Left ventricle myocardium superior (tissue), 1 donor: ENCODE measurements around the gene TOX2. TPM values are rescaled to one million over a fixed set of nuclear protein-coding genes. Genes with fewer than 3 reads are reported as not detected.

Experiments used
- ATAC-seq: fragments of 200-7000 bp; cut with Tn5 transposase; one replicate; pipeline ENCODE4 v1.9.1; 2020; ENCODE audit warnings: mild to moderate bottlenecking, moderate library complexity
- DNase-seq: peaks from one replicate; pipeline ENCODE4 v3.0.0-alpha.2; 2020
- intact Hi-C: fragments of 100-400 bp; cut with micrococcal nuclease; formaldehyde crosslinking; loops from one replicate; pipeline ENCODE4 v1.11.0; 2022
- total RNA-seq: library from RNA; stranded (reverse); fragmentation: NEBNext Ultra II Directional; extraction: Animal tissue kit (Norgen Biotek cat#: 25700); gene quantifications from one replicate; pipeline ENCODE4 v1.2.1, GENCODE V29; 2021
- donor health status: DM: no; HTN: yes; CAD: no; lungs with severe emphysema.

TOX2 gene
- total RNA-seq, 1 donor from 2014 or later, result 0.47 TPM

DNA sequence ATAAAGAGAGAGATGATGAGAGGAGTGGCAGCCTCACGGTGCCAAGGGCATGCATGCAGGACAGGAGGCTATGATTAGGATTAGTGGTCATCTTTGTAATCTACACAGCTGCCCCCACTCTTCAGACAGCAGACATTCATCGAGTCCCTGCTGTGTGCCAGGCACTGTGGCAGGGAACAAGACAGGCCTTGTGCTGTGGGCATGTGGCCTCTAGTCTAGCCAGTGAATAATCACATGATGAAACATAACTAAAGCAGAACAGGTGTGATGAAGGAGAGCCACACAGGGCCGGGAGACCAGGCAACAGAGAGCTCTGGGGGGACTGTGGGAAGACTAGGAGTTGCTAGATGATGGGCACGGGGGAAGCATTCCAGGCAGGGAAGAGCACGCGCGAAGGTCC lies 22.2 kb downstream of the TOX2 start:
- ATAC-seq, result no peak

GRCh38 chr20:43937591-43937990 lies 22.9 kb downstream of the TOX2 start:
- ATAC-seq, result no peak
- intact Hi-C loops, result no loop called here

More for the DNA sequence above, 22.2 kb downstream of the TOX2 start:
- DNase-seq, result no peak
- intact Hi-C loops, result no loop called here

GRCh38 chr20:43938017-43938655 lies 23.5 kb downstream of the TOX2 start:
- DNase-seq, result no peak
- intact Hi-C loops, result no loop called here
- no peak for ATAC-seq

More at GRCh38 chr20:43937591-43937990, 22.9 kb downstream of the TOX2 start:
- no peak for DNase-seq

GRCh38 chr20:43938932-43939761 lies 24.5 kb downstream of the TOX2 start:
- intact Hi-C loops, result no loop called here
- DNase-seq (peak; percentile 49), ATAC-seq (peak; percentile 69)

DNA sequence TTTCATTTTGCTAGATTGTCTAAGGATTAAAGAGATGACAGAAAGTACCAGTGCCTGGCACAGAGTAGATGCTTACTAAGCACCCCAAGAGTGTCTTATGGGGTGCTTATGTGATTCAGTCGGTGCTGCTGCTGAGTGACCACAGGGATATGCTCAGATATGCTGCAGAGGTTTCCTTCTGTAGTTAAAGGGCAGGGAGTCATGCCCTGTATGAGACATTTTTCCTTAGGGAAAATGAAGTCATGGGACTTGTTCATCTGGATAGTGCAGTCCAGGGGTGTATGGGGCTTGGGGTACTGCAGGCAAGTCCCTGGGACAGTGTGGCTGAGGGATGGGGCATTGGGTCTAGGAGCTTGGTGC lies 25.1 kb downstream of the TOX2 start:
- ATAC-seq, result no peak
- intact Hi-C loops, result no loop called here
- DNase-seq, result no peak

GRCh38 chr20:43940518-43941225 lies 26.0 kb downstream of the TOX2 start:
- no peak for ATAC-seq
- DNase-seq, result no peak
- intact Hi-C loops, result no loop called here

GRCh38 chr20:43941476-43942200 lies 27.0 kb downstream of the TOX2 start:
- ATAC-seq (peak; percentile 59), DNase-seq (no peak)
- intact Hi-C loops, result no loop called here

GRCh38 chr20:43942201-43942590 lies 27.5 kb downstream of the TOX2 start:
- DNase-seq (no peak), ATAC-seq (no peak)
- intact Hi-C loops, result no loop called here

DNA sequence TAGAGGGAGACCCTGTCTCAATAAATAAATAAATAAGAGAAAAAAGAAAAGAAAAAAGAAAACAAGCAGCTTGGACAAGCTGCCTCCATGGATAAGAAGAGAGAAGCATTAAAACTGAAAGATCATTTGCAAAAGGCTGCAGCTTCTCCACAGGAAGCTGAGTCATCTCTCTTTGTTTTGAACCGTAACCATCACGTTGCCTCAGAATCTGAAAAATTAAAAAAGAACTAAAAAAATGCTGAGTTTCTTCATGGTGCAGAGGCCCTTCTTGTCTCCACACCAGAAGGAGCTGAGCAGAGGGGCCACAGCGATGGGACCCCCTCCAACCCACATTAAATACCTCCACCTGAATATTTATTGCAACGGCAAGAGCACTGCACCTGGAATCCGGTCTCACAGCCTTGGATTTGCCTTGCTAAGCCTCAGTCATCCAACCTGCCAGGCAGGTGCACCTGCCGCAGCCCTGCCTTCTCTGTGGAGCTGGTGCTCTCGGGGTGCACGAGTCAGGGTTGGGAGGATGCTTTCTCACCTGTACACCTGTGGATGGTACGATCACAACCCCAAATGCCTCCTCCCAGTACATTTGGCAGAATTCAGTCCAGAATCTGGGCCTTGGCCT lies 28.1 kb downstream of the TOX2 start:
- intact Hi-C loops, result no loop called here
- ATAC-seq (peak; percentile 13), DNase-seq (no peak)

- no peak for DNase-seq
- ATAC-seq, result no peak
- intact Hi-C loops, result no loop called here
Measured at GRCh38 chr20:43943725-43944124, 29.1 kb downstream of the TOX2 start.

- no peak for DNase-seq
- no peak for ATAC-seq
- intact Hi-C loops, result no loop called here
Measured at GRCh38 chr20:43944653-43945235, 30.1 kb downstream of the TOX2 start.

- intact Hi-C loops, result no loop called here
- ATAC-seq (no peak), DNase-seq (no peak)
Measured at GRCh38 chr20:43945391-43946205, 30.9 kb downstream of the TOX2 start.

DNA sequence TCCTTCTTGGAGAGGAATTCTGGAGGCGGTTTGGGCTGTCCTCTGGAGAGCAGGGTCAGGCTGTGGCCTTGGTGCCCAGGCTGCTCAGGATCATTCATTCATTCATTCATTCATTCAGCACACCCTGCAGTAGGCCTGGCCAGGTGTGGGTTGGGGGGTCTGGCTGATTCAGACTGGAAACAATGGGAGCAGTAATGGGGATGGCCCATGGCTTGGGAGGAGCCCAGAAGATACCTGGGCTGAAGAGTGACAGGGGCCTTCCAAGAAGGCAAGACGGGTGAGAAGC lies 31.5 kb downstream of the TOX2 start:
- no peak for DNase-seq
- intact Hi-C loops, result no loop called here
- ATAC-seq, result no peak

GRCh38 chr20:43946659-43947315 lies 32.1 kb downstream of the TOX2 start:
- ATAC-seq (no peak), DNase-seq (no peak)
- intact Hi-C loops, result no loop called here

DNA sequence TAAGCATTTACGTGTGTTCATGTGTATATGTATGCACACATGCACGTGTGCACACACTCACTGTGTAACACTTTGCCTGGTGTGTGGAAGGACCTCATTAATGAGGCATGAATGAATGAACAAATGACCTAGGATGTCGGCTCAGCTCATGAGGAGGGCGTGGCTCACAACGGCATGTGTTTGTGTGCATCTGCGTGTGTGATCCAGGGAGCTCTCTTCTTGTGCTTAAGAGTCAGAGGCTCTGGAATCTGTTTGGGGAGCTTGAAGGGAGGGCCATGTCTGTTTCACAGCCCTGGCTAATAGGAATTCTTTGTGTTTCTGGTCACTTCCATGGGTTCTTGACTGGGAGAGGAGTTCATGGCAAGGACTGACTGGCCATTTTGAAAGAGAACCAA lies 32.7 kb downstream of the TOX2 start:
- intact Hi-C loops, result no loop called here
- ATAC-seq (no peak), DNase-seq (no peak)

DNA sequence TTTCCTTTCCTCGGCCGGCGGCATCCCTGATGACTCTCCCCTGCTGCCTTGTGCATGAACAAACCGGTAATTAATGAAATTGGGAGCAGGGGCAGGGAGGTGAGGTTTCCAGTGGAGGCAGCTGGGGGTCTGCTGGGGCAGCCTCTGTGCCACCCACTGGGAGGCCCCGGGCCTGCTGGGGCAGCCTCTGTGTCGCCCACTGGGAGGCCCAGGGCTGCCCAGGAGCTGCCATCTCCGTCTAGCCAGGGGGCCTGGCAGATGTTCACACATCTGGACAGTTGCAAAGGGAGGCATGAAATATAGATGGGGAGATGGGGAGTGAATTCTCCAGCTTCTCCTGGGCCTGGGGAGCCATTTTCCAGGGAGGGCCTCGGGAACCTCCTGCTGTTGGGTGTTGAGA lies 33.8 kb downstream of the TOX2 start:
- DNase-seq, result no peak
- intact Hi-C loops, result no loop called here
- ATAC-seq, result no peak

- DNase-seq, result no peak
- intact Hi-C loops, result no loop called here
- ATAC-seq, result no peak
Measured at GRCh38 chr20:43949248-43949647, 34.6 kb downstream of the TOX2 start.
